Activated CD8-positive, alpha-beta memory T cell treated with anti-CD3 and anti-CD28 coated beads for 24 hours (primary cell): ENCODE results near the gene IGSF3.

ENCODE experiments used
- DNase-seq: peaks from one replicate; pipeline ENCODE4 v3.0.0-alpha.2; 2020

The IGSF3 gene

DNA sequence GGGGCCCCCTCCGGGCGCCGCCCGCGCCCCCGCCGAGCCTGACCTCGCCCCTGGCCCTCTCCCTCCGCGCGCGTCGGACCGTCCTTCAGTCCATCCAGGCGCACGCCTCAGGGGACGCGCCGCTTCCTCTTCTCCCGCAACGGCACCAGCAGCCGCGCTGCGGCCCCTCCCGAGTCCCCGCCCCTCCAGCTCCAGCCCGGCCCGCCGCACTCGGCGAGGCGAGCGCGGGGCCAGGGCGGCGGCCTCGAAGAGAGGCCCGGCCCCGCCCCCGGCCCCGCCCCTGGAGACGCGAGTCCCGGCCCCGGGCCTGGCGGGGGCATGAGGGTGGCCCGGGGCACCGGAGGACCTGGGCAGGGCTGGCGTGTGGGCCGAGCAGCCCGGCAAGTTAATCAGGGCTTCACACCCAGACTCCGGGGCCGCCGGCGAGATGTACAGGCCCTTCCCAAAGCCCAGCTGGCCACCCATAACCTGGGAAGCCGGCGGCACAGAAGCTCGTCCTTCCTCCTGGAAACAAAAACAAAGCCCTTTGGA is at the start of gene IGSF3:
IGSF3 (minus strand) TSS at position 159 of the 531 bp plus-strand sequence. CDS start 1,407 bp downstream, outside the sequence.
- peak; percentile 74 for DNase-seq

DNA sequence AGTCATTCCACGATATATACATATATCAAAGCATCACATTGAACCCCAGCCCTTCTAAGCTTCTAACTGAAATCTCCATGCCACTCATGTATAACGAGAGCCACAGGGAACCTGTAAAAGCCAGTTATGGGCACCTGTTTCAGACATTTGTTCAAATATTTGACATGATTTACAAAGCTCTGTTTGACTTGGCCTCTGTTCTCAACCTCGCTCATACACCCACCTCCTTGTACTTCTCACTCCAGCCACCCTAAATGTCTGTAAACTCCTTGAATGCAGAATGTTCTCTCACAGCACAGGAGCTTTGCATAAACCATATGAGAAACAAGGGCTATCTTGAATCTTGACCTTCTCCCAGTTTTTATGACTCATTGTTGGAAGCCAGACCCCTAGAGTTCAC is 49.8 kb upstream of the IGSF3 start:
- DNase-seq: no peak

DNA sequence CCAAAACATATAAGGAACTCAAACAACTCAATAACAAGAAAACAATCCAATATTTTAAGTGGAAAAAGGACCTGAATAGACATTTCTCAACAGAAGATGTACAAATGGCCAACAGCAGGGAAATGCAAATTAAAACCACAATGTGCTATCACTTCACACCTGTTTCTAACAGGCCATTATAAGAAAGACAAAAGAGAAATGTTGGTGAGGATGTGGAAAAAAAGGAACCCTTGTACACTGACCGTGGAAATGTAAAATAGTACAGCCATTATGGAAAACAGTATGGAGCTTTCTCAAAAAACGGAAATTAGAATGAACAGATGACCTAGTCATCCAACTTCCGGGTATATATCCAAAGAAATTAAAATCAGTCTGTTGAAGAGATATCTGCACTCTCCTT is 48.9 kb upstream of the IGSF3 start:
- DNase-seq: no peak

DNA sequence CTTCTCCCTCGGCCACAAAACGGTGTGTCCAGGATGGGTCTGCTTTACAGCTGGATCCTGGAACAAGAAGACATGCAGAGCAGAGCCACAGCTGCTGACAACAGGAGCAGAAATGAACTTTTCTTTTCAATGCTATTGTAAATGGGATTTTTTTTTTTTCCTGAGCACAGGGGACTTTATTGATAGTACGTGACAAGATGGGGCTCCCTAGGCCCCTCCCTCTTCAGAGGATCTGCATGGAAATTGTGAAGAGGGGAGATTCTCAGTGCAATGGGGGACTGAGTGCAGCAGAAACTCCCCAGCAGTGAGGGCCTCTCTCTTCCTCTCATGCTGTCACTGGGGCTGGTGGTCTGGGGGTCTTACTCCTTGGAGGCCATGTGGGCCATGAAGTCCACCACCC is 45.9 kb upstream of the IGSF3 start:
- DNase-seq: no peak

DNA sequence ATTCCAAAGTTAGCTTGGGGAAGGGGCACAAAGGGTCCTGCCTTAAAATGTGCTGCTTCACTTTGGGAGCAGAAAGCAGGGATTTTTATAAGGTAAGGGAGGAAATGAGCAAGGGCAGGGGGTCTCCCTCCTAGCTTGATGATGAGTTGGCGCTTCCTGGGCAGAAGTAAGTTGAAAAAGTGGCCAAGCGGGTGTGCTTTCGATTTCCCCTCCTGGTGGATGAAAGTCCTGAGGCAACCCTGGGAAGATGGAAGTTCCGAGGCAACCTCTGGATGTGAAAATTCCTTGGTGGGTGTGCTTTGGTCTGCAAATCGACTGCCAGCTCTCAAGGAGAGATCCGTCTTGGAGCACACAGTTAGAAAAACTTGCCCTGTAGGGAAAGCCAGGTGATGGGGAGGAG is 45.0 kb upstream of the IGSF3 start:
- no peak for DNase-seq

DNA sequence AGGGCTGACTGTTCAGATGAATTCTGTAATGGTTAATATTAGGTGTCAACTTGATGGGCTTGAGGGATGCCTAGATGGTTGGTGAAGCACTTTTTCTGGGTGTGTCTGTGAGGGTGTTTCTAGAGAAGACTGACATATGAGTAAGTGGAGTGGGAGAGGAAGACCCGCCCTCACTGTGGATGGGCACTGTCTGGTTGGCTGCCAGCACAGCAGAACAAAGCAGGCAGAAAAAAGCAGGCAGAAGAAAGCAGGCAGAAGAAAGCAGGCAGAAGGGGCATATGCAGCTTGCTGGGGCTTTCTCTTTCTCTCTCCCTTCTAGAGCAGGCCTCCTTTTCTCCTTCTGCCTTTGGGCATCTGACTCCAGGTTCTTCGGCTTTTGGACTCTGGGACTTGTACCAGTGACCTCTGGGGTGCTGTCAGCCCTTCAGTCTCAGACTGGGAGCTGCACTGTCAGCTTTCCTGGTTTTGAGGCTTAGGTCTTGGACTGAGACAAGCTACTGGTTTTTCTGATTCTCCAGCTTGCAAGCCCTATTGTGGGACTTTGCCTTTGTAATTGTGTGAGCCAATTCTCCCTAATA is 43.8 kb upstream of the IGSF3 start:
- DNase-seq: no peak

DNA sequence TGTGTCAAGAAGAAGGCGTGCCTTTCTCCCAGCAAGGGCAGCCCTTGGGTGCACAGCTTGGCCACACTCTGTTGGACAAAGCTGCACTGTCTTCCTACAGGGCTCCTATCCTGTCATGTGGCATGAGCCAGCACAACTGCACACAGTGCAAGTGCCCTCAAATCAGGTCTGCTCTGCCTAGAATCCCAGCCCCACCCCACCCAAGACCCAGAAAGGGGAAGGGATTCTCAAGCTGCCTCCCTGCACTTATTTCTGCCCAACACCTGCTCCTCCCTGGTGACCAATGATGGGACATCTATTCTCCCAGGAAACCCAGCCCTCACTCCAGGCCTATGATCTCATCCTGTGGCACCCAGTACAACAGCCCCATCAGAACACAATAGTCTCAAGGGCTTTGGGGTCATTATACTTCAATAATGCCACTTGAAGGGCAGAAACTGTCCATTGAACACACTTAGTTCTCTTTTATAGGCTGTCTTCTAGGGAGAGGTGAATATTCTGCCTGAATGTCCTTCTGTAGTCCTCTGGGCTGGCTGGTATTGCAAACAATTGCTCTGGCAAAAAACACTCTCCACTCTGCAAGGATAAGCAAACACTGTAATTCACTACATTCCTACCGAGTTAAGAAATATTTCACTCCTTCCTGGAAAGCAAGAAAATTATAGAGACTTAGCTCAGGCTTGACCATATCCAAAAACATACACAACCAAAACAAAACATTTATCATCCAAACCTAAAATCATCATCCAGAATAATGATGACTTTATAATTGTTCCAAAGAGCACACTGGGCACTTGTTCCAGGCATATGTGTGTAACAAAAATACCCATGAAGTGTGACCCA is 43.1 kb upstream of the IGSF3 start:
- DNase-seq: no peak

DNA sequence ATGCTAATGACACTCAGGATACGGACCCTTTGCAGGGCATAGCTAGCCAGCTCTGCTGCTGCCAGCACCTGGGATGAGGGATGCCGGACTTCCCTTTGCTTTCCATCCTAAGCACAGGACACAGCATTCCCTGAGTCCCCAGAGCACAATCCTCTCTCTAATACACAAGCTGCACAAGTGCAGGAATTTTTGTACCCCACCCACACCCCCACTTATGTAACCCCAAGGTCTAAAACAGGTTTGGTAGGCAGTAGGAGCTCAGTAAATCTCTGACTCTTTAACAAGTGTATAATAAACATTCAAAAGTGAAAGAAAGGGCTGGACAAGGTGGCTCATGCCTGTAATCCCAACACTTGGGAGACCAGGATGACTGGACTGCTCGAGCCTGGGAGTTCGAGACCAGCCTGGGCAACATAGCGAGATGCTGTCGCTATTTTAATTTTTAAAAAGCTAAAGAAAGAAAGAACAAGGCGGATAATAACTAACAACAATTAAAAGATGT is 42.2 kb upstream of the IGSF3 start:
- DNase-seq: no peak

DNA sequence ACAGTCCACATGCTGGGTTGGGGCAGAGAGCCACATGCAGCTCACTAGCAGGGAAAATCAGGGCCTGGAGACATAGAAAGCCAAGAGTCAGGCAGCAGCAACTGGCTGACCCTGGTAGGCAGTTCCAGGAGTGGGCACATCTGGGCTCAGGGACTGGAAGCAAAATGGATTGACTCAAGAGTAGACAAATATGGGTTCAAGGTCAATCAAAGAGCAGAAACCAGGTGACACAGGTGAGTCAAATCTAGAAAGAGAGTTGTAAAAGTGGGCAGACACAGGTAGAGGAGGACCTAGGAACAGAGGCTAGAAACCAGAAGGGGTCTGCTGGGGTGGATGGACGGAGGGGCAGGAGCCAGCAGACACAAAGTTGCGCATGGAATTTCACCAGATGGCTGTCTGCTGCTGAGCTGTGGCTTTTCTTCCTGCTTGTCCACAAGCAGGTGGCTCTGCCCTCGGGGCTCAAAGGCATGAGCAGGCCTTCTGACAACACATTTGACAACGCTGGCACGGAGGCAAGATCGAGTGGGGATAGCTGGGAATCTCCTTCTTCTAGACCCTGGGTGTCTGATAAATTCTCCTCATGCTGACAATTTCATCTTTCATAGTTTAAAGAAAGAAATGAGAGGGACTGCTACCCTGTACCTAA is 40.8 kb upstream of the IGSF3 start:
- DNase-seq: no peak

DNA sequence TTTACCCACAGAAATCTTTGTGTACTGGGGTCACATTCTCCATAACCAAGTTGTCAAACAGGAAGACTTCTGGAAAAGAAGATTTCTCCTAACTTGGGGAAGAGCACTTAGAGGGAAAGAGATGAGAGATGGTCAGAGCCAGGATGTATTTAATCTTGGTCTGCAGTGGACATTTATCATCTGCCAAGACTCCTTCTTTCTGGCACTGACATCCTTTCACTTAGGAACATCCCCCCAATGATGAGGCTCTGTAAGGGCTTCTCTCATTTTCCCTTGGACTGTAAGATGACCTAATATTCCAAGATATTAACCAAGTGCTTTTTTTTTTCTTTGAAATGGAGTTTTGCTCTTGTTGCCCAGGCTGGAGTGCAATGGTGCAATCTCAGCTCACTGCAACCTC is 39.3 kb upstream of the IGSF3 start:
- no peak for DNase-seq

DNA sequence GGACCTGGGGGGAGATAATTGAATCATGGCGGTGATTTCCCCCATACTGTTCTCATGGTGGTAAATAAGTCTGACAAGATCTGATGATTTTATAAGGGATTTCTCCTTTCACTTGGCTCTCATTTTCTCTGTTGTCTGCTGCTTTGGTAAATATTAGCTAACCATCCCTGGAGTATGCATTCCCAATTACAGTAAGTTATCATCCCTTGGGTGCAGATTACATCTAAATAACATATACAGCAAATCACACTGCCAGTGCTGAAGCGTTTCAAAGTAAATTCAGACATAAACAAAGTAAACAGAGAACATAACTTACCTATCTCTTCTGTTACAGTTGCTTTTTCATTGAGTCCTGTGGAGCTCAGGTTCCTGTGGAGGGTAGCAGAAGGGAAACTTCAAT is 38.6 kb upstream of the IGSF3 start:
- DNase-seq: no peak

DNA sequence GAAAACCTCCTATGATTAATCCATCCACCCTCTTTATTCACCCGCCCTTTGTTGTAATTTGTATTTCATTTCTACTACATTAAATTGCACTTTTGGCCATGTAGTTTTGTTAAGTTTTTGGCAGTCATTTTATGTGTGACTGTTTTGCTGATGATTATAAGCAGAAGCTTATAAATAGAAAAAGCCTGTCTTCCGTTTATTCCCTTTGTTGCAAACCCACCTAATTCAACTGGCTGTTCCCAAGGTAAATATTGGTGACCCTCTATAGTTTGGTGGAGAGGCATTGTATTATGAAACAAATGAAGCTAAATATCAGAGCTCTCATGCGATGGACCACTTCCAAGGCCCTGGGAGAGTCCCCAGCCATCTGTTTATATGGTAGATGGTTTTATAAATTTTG is 36.7 kb upstream of the IGSF3 start:
- DNase-seq: no peak

DNA sequence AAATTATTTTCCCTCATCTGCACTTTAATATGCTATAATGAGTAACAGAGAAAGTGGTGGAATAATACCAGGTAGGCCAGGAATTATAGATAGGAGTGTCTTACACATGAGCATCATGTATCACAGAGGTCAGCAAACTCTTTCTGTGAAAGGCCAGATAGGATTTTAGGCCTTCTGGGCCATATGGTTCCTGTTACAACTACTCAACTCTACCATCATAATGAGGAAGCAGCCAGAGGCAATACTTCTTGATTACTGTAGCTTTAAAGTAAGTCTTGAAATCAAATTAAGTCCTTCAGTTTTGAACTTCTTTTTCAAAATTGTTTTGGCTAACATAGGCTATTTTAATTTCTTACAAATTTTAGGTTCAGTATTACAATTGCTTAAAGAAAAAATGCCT is 32.1 kb upstream of the IGSF3 start:
- DNase-seq: no peak

DNA sequence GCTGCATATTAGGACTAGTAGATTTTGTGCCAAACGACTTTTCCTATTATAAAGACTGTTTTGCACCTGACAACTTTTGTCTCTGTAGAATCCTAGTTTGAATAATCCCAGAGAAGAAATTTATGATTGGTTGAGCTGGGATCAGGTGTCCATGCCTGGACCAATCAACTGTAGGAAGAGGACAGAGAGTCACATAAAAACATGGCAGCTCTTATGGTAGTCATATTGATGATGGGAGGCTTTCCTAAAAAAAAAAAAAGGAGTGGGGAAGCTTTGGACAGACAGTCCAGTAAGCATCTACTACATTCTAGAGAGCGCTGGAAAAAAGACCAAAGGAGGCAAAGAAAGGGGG is 30.7 kb upstream of the IGSF3 start:
- DNase-seq: no peak

DNA sequence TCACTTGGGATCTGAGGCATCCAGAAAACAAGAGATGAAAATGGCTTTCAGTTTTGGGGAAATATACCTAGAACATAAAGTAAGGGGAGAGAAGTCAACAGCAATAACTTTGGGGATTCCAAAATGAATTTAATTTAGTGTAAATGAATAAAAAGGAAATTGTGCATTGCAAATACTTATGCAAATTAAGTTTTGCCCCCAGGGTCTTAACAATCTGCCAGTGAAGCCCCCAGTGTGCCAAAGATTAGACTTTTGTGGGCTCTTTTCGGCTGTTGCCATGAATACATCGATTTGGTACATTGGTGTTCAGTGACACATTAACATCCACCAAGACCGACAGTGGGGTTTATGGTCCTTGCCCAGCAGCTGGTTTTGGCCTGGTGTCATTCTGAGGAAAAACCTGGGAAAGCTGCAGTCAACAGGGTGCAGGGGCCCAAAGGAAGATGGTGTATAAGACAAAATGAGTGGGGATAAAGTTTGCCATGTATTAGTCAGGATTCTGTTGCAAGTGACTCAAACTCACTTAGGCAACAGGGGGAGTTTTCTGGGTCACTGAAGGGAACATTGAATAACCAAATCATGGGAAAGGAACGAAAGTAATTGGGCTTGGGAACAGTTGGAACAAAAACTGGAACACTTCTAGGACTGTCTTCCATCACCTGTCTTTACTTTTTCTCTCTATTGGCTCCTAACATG is 30.2 kb upstream of the IGSF3 start:
- no peak for DNase-seq

DNA sequence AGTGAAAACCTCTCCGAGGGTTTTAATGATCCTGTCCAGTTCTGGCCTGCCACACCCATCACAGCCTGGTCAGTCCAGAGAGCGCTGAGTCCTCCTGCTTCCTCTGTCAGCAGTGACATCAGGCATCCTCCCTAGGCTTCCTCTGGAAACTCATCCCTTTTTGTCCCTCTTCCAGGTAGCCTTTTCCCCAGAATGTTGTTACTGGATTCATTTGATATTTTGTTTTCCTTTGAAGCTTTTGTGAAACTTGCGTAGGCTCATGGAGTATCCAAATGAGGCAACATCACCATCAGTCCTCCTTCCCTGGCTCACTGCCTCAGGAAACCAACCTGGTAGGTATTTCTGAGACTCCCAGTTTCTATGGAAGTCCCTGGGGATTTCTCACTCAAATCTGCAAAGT is 27.0 kb upstream of the IGSF3 start:
- DNase-seq: no peak

DNA sequence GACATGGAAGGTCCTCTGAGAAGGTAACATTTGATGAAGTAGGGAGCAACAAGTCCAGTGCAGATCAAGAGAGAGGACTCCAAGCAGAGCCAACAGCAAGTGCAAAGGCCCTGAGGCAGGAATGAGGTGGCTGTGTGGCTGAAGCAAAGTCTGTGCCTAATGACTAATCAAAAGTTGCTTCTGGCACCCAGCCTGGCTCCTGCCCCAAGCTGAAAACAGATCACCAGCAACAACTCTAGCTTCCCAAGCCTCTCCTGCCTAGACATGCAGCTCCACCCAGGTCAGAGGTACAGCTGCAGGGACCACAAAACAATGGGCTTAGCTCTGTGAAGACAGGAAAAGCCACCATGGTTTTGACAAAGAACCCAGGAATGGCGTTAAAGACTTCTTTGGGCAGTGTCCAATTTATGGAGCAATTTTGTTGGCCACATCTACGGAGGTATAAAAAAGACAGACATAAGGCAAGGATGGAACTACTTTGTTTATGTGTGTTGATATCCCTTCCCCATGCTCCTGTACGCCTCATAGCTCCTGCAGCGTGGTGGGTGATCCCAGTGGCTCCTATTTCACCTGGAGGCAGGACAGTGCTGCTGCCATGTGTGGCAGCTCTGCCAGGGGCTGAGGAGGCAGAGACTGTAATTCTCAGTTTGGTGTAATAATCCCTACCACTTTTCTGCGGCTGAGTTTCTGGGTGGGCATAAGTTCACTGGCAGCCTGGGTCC is 26.4 kb upstream of the IGSF3 start:
- DNase-seq: no peak

DNA sequence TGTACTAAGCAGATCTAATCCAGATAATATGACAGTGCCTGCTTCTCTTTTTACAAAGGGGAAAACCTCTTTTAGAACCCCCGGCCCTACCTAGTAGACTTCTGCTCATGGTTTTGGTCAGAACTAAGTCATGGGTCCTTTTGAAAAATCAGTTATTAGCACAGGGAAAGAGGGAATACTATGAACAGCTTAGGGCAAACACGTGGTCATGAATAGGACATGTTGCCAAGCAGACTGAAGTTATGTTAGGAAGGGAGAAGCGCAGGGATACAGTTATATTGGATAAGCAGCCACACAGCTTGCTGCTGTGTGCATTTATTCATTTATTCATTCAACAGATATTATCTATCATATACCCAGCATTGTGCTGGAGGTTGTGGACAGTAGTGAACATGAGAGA is 25.3 kb upstream of the IGSF3 start:
- DNase-seq: no peak

DNA sequence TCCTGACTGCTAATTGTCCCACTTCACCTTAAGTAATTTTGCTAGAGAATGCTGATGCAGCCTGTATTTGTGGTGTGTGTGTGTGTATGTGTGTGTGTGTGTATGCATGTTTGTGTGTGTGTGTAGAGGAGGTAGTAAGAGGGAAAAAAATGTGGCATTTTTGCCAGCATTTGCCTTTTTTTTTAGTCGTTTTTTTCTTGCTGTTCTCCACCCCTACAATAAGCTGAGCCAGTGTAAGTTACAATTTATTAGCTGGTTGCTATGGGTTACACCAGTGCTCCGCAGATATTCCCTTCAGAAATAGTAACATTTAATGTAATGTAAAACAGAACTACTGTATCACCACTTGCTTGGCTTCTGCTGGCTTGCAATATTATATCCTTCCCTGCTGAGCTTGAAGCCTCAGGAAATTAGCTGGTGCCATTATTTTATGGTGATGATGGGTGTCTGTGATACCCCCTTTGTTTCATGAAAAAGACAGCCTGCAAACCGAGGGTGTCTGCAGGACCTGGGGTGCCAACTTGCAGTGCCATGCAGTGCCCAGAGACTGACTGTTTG is 23.4 kb upstream of the IGSF3 start:
- no peak for DNase-seq

DNA sequence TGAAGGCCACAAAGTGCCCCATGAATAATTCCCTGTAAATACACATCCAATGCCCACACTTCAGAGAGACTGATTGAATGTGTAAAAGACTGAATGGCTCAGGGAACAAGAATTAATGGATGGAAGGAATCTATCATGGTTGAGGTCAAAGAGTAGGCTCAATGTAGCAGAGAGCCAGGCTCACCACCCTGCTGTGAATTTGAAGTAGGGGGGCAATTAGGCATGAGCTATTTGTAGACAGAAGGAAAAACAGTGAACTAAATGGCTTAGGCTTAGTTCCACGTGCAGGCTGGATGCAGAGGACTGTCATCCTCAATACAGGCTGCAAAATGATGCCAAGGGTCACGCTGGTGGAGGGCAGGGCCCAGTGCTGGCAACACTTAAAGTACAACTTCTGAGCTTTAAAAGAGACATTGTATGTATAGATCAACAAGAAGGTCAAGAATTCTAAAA is 22.9 kb upstream of the IGSF3 start:
- no peak for DNase-seq

DNA sequence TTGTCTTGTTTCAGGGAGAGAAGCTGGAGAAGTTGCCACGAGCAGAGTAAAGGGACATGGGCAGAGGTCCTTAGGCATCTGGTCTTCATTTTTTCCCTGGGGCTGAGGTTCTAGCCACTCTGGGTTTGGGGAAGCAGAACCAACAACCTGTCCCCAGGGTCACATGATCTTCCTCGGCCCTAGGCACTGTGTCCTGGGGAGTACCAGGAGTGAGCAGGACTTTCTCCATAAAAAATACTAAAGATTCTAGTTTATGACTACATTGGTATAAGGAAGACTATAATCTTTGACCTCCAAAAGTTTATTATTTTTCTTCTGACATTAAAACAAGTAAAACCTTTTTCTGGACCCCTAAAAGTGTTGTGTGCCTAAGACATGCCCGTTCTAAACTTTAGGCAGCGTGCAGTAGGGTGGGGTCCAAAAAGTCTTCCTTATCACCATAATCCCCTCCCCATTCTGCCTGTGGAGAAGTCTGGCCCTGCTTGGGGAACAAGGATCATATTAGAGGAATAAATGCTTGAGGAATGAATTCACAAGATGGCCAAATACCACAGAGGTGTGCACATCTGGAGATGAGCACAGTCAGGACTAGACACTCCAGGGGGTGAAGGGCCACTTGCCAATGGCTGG is 19.3 kb upstream of the IGSF3 start:
- DNase-seq: no peak

DNA sequence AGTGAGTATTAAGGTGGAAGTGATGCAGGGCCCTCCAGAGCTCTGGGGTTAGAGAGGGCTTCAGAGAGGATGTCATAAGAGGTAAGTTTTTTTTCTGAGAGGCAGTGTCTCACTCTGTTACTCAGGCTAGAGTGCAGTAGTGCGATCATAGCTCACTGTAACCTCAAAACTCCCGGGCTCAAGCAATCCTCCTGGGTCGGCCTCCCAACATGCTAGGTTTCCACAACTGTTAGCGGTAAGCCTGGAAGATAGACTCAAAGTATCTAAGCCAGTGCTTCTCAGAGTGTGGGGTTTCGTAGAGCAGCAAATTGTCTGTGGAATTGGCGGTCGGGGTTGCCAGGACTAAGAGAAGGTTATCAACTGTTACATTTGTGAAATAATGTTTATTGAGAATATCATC is 18.6 kb upstream of the IGSF3 start:
- no peak for DNase-seq
